ENCODE results near the gene NFATC3. TPM values are rescaled to one million over a fixed set of nuclear protein-coding genes. Genes with fewer than 3 reads are reported as not detected.

The NFATC3 gene
- total and polyA plus RNA-seq, 4 donors = 9.7 to 21.2 (median 16.8) TPM

DNA sequence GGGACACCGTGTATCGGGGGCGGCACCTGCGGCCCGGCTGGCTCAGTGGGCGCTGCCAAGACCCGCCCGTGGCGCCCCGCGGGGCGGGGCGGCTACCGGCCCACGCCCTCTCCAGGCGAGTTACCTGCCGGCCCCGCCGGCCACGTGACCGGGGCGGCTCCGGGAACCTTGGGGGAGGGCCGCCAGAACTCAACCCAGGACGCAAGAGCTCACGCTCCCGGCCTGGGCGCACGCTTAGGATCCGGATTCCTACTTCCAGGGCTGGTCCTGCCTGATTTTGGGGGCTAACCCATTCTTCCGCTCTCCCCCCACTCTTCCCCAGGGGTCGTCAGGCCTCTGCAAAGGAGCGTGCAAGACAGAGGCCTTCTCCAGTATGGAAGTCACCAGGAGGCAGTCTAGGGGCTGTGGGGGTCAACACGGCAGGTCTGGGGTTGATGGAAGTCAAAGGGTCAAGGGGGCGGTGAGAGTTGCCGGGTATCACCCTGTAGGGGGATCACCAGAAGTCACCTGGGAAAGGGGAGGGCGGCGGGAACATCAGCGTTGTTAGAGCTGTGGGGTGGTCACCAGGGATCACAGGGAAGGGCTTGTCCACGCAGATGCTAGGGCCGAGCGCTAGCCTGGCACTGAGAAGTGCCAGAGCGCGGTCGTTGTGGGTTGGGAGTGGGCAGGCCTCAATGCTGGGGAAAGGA, 151.1 kb downstream of the NFATC3 start:
- H3K4me3 ChIP-seq (ENCODE audit: low read depth in 1 of 3, low read length in 3 of 3) = peak overlapping the region; percentile 62 to 84 (median 82)
- peak overlapping the region; percentile 87 to 88 for H3K27ac ChIP-seq (ENCODE audit: low read depth in 1 of 2, low read length in 2 of 2)
- peak in 1 of 2 donors; percentile 35 for TF ChIP-seq GABPA (IDR thresholded peaks at IDR 0.05 in 1 of 2, conservative IDR thresholded peaks at IDR 0.05 in 1 of 2)
- peak; percentile 21 for TF ChIP-seq YY1 (IDR thresholded peaks at IDR 0.05)
- TF ChIP-seq HNF4A (conservative IDR thresholded peaks at IDR 0.05) = peak in 1 of 2 donors; percentile 2
- TF ChIP-seq, protein P1, sequence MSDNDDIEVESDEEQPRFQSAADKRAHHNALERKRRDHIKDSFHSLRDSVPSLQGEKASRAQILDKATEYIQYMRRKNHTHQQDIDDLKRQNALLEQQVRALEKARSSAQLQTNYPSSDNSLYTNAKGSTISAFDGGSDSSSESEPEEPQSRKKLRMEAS (IDR thresholded peaks at IDR 0.05) = no peak
- no peak for TF ChIP-seq HNF4G (IDR thresholded peaks at IDR 0.05)
- TF ChIP-seq RXRA (IDR thresholded peaks at IDR 0.05) = peak; percentile 33 to 44
- peak in 1 of 2 donors; percentile 62 for TF ChIP-seq EGR1 (IDR thresholded peaks at IDR 0.05; ENCODE audit: low read depth in 2 of 2)
- DNase-seq (ENCODE audit: low spot score) = peak; percentile 77
- H3K36me3 ChIP-seq (ENCODE audit: control insufficient read depth in 4 of 4, insufficient read depth in 3 of 4, low read depth in 1 of 4, low read length in 3 of 4) = peaks cover 4 to 11% (median 7%) of the 10 kb centered on the region in 4 donors
- WGBS = 6% methylated on average over 45 of the region's 45 CpGs
- no peaks in the 10 kb centered on the region for H3K27me3 ChIP-seq (ENCODE audit: control insufficient read depth in 4 of 4, insufficient read depth in 4 of 4, low read length in 3 of 4)
- peaks cover 15 to 53% (median 36%) of the 10 kb centered on the region in 4 donors for H3K4me1 ChIP-seq (ENCODE audit: control insufficient read depth in 4 of 4, insufficient read depth in 4 of 4, low read length in 3 of 4)
- no peaks in the 10 kb centered on the region for H3K9me3 ChIP-seq (ENCODE audit: control insufficient read depth in 4 of 4, low read length in 3 of 4)
- H3K9ac ChIP-seq (ENCODE audit: low read depth in 1 of 2, low read length in 2 of 2) = peak overlapping the region; percentile 30 to 80

DNA sequence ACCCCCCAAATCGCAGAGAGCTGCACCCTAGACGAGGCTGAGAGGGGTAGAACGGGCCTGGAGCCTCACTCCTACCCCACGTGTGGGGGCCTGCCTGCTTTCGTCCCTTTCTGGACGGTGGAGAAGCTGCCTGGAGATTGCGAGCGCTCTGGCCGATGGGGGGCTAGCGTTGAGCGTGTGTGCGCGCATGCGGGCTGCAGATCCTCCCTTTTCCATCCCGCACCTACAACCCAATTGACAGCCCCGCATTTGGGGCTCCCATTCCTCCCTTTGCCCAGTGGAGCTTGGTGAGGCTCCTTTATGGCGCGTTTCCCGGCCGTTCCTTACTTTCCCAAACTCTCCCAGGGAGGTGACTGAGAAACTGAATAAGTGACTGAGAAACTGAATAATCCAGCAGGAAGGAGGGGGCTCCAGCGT, 151.7 kb downstream of the NFATC3 start:
- H3K4me1 ChIP-seq (ENCODE audit: control insufficient read depth in 4 of 4, insufficient read depth in 4 of 4, low read length in 3 of 4) = peaks cover 15 to 50% (median 33%) of the 10 kb centered on the region in 4 donors
- H3K9ac ChIP-seq (ENCODE audit: low read depth in 1 of 2, low read length in 2 of 2) = peak overlapping the region; percentile 30 to 80
- H3K27me3 ChIP-seq (ENCODE audit: control insufficient read depth in 4 of 4, insufficient read depth in 4 of 4, low read length in 3 of 4) = no peaks in the 10 kb centered on the region
- H3K27ac ChIP-seq (ENCODE audit: low read depth in 1 of 2, low read length in 2 of 2) = peak overlapping the region; percentile 76 to 88
- H3K4me3 ChIP-seq (ENCODE audit: low read depth in 1 of 3, low read length in 3 of 3) = peak overlapping the region; percentile 62 to 84 (median 82)
- peak; percentile 2 for TF ChIP-seq FOXA1 (IDR thresholded peaks at IDR 0.05)
- TF ChIP-seq, protein P2, sequence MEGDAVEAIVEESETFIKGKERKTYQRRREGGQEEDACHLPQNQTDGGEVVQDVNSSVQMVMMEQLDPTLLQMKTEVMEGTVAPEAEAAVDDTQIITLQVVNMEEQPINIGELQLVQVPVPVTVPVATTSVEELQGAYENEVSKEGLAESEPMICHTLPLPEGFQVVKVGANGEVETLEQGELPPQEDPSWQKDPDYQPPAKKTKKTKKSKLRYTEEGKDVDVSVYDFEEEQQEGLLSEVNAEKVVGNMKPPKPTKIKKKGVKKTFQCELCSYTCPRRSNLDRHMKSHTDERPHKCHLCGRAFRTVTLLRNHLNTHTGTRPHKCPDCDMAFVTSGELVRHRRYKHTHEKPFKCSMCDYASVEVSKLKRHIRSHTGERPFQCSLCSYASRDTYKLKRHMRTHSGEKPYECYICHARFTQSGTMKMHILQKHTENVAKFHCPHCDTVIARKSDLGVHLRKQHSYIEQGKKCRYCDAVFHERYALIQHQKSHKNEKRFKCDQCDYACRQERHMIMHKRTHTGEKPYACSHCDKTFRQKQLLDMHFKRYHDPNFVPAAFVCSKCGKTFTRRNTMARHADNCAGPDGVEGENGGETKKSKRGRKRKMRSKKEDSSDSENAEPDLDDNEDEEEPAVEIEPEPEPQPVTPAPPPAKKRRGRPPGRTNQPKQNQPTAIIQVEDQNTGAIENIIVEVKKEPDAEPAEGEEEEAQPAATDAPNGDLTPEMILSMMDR (IDR thresholded peaks at IDR 0.05; ENCODE audit: low read depth, low read length, missing input control) = no peak
- H3K9me3 ChIP-seq (ENCODE audit: control insufficient read depth in 4 of 4, low read length in 3 of 4) = no peaks in the 10 kb centered on the region
- H3K36me3 ChIP-seq (ENCODE audit: control insufficient read depth in 4 of 4, insufficient read depth in 3 of 4, low read depth in 1 of 4, low read length in 3 of 4) = peaks cover 3 to 9% (median 5%) of the 10 kb centered on the region in 4 donors
- DNase-seq (ENCODE audit: low spot score) = no peak
- whole genome bisulfite sequencing = 5% methylated on average over 21 of the region's 21 CpGs

DNA sequence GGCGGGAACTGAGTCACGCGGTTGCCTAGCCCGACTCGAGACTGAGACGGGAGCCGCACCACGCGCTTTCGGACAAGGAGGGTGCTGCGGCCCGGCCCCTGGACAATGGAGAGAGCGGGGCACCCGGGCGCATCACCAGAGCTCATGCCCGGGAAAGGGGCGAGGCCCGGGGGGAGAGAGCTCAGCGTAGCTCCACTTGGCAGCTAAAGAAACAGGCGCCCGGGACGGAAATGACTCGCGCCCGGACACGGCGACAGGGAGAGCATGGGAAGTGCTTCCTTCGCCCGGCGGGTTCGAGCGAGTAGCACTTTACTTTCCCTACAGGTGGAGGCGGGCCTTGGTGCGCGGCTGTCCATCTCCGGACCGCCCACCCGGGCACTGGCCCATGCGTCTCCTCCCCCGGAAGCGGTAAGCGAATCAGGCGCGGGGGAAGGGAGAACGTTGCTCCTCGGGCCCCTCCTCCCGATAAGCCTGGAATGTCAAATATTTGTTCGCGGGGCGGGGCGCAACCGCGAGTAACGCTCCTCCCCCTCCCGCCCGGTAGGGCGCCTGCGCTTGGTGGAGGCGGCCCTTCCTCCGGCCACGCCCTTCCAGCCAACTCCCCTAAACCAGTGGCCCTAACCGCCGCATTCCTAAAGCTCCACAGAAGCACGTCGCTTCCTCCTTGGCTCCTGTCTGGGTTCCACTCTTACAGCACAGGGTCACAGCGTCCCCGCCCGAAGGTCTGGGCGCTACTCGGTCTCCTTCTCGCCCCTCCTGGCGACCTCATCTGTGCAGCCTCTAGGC, 152.3 kb downstream of the NFATC3 start:
- Histone ChIP-seq H3K27ac (ENCODE audit: low read depth in 1 of 2, low read length in 2 of 2) (peak overlapping the region; percentile 76 to 88), H3K36me3 (ENCODE audit: control insufficient read depth in 4 of 4, insufficient read depth in 3 of 4, low read depth in 1 of 4, low read length in 3 of 4) (peaks cover 0 to 5% (median under 1%) of the 10 kb centered on the region in 4 donors), H3K4me3 (ENCODE audit: low read depth in 1 of 3, low read length in 3 of 3) (peak overlapping the region; percentile 68 to 84 (median 82)), H3K9ac (ENCODE audit: low read depth in 1 of 2, low read length in 2 of 2) (peak overlapping the region; percentile 30 to 80), H3K9me3 (ENCODE audit: control insufficient read depth in 4 of 4, low read length in 3 of 4) (no peaks in the 10 kb centered on the region), H3K4me1 (ENCODE audit: control insufficient read depth in 4 of 4, insufficient read depth in 4 of 4, low read length in 3 of 4) (peaks cover 15 to 44% (median 30%) of the 10 kb centered on the region in 4 donors), H3K27me3 (ENCODE audit: control insufficient read depth in 4 of 4, insufficient read depth in 4 of 4, low read length in 3 of 4) (no peaks in the 10 kb centered on the region)
- DNase-seq (ENCODE audit: low spot score) = peak; percentile 97
- WGBS = under 1% methylated on average over 72 of the region's 72 CpGs
- TF ChIP-seq RAD21 (IDR thresholded peaks at IDR 0.05) (peak in 1 of 2 donors; percentile 17), FOXA2 (IDR thresholded peaks at IDR 0.05) (peak; percentile 16), HNF4A (conservative IDR thresholded peaks at IDR 0.05) (peak in 1 of 2 donors; percentile 60), TAF1 (conservative IDR thresholded peaks at IDR 0.05) (peak; percentile 93), EGR1 (IDR thresholded peaks at IDR 0.05; ENCODE audit: low read depth in 2 of 2) (peak; percentile 68 to 87), FOXA1 (IDR thresholded peaks at IDR 0.05) (no peak), RXRA (IDR thresholded peaks at IDR 0.05) (peak; percentile 49 to 79), JUND (IDR thresholded peaks at IDR 0.05) (peak in 1 of 2 donors; percentile 40), NR2F2 (IDR thresholded peaks at IDR 0.05) (peak; percentile 12)
- TF ChIP-seq, protein P3, sequence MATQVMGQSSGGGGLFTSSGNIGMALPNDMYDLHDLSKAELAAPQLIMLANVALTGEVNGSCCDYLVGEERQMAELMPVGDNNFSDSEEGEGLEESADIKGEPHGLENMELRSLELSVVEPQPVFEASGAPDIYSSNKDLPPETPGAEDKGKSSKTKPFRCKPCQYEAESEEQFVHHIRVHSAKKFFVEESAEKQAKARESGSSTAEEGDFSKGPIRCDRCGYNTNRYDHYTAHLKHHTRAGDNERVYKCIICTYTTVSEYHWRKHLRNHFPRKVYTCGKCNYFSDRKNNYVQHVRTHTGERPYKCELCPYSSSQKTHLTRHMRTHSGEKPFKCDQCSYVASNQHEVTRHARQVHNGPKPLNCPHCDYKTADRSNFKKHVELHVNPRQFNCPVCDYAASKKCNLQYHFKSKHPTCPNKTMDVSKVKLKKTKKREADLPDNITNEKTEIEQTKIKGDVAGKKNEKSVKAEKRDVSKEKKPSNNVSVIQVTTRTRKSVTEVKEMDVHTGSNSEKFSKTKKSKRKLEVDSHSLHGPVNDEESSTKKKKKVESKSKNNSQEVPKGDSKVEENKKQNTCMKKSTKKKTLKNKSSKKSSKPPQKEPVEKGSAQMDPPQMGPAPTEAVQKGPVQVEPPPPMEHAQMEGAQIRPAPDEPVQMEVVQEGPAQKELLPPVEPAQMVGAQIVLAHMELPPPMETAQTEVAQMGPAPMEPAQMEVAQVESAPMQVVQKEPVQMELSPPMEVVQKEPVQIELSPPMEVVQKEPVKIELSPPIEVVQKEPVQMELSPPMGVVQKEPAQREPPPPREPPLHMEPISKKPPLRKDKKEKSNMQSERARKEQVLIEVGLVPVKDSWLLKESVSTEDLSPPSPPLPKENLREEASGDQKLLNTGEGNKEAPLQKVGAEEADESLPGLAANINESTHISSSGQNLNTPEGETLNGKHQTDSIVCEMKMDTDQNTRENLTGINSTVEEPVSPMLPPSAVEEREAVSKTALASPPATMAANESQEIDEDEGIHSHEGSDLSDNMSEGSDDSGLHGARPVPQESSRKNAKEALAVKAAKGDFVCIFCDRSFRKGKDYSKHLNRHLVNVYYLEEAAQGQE (IDR thresholded peaks at IDR 0.05) = no peak
- TF ChIP-seq, protein P2 (IDR thresholded peaks at IDR 0.05; ENCODE audit: low read depth, low read length, missing input control) = no peak
- TF ChIP-seq, protein P4, sequence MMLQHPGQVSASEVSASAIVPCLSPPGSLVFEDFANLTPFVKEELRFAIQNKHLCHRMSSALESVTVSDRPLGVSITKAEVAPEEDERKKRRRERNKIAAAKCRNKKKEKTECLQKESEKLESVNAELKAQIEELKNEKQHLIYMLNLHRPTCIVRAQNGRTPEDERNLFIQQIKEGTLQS (IDR thresholded peaks at IDR 0.05) = no peak
- TF ChIP-seq, protein P1 (IDR thresholded peaks at IDR 0.05) = peak; percentile 91

Measured in liver (tissue), 9 donors.